H1 (cell line): ENCODE measurements around the gene POLR1F. TPM values are rescaled to one million over a fixed set of nuclear protein-coding genes. Genes with fewer than 3 reads are reported as not detected.

Source experiments
- CTCF ChIA-PET: fragments of 300-600 bp; sonication (Branson Sonifier 250); formaldehyde crosslinking; loops from one replicate; lab custom pipeline; 2021; ENCODE audit not compliant: partially characterized antibody; lab: Charles Lee
- POLR2A ChIA-PET: fragments of 300-600 bp; sonication (Branson Sonifier 250); formaldehyde crosslinking; loops from one replicate; lab custom pipeline; 2021; ENCODE audit warnings: inconsistent platforms; ENCODE audit not compliant: partially characterized antibody; lab: Charles Lee
- DNase-seq, 2 experiments: peaks; one replicate each; pipeline versions ENCODE4 v3.0.0 to v3.0.0-alpha.2; 2010 to 2022; ENCODE audit warnings: low spot score in 2 of 2, low read depth in 1 of 2, mixed read lengths in 1 of 2
- FAIRE-seq: peaks from 2 replicates; lab custom pipeline; 2011; peaks lifted over from hg19 to GRCh38; lab: Jason Lieb, UNC
- H2AFZ ChIP-seq: 2 replicates; pipeline ENCODE4 v1.8.1; 2012; ENCODE audit warnings: low read length, inconsistent platforms
- H2AK5ac ChIP-seq: 2 replicates; pipeline ENCODE4 v1.6.1; 2013; ENCODE audit warnings: low read depth, low read length
- H2BK120ac ChIP-seq: replicated peaks from 2 replicates; pipeline ENCODE3; 2013; ENCODE audit warnings: low read depth, low read length, inconsistent platforms
- H2BK12ac ChIP-seq: 2 replicates; pipeline ENCODE4 v1.6.1; 2013; ENCODE audit warnings: low read depth, low read length
- H2BK15ac ChIP-seq: 2 replicates; pipeline ENCODE4 v1.6.1; 2013; ENCODE audit warnings: low read length
- H2BK20ac ChIP-seq: 2 replicates; pipeline ENCODE4 v1.6.1; 2013; ENCODE audit warnings: low read length
- H2BK5ac ChIP-seq: 2 replicates; pipeline ENCODE4 v1.6.1; 2013; ENCODE audit warnings: low read depth, low read length
- H3K14ac ChIP-seq: 2 replicates; pipeline ENCODE4 v1.6.1; 2013; ENCODE audit warnings: inconsistent platforms; ENCODE audit not compliant: insufficient read length
- H3K18ac ChIP-seq: 2 replicates; pipeline ENCODE4 v1.6.1; 2013; ENCODE audit warnings: low read length; ENCODE audit errors: extremely low read depth
- H3K23ac ChIP-seq: 2 replicates; pipeline ENCODE4 v1.6.1; 2013; ENCODE audit warnings: inconsistent platforms; ENCODE audit not compliant: insufficient read length
- H3K23me2 ChIP-seq: 2 replicates; pipeline ENCODE4 v1.6.1; 2013; ENCODE audit warnings: low read depth, low read length
- H3K27ac ChIP-seq: 2 replicates; pipeline ENCODE4 v1.6.1; 2011; ENCODE audit warnings: low read depth, low read length, inconsistent platforms
- H3K27me3 ChIP-seq, 4 experiments: replicated peaks in 1 of 4; 1 replicate in 1 of 4; 2 replicates in 3 of 4; pipeline versions ENCODE4 v1.6.1 to v1.8.1; 2011 to 2013; ENCODE audit warnings: low read length in 3 of 4, mild to moderate bottlenecking in 3 of 4, inconsistent platforms in 2 of 4, mixed read lengths in 2 of 4, moderate library complexity in 1 of 4; ENCODE audit not compliant: control insufficient read depth in 3 of 4, insufficient read depth in 3 of 4; ENCODE audit errors: extremely low read depth in 1 of 4
- H3K36me3 ChIP-seq, 4 experiments: 2 replicates each; pipeline versions ENCODE4 v1.6.1 to v1.8.1; 2011 to 2013; ENCODE audit warnings: mild to moderate bottlenecking in 4 of 4, low read length in 3 of 4, moderate library complexity in 2 of 4, control low read depth in 1 of 4, inconsistent platforms in 1 of 4; ENCODE audit not compliant: insufficient read depth in 4 of 4, control insufficient read depth in 2 of 4
- H3K4ac ChIP-seq: replicated peaks from 2 replicates; pipeline ENCODE3; 2013; ENCODE audit warnings: low read length, low read depth, mixed read lengths, inconsistent platforms; ENCODE audit not compliant: insufficient read length
- H3K4me1 ChIP-seq, 4 experiments: replicated peaks in 1 of 4; 1 replicate in 1 of 4; 2 replicates in 3 of 4; pipeline versions ENCODE4 v1.6.1 to v1.8.1; 2011 to 2013; ENCODE audit warnings: low read length in 3 of 4, inconsistent platforms in 2 of 4, mixed read lengths in 1 of 4; ENCODE audit not compliant: insufficient read depth in 4 of 4, control insufficient read depth in 3 of 4
- H3K4me2 ChIP-seq, 2 experiments: 2 replicates each; pipeline versions ENCODE4 v1.6.1 to v1.8.1; 2011 to 2013; ENCODE audit warnings: low read depth in 2 of 2, low read length in 2 of 2, control low read depth in 1 of 2, inconsistent platforms in 1 of 2, mild to moderate bottlenecking in 1 of 2; ENCODE audit not compliant: insufficient read depth in 1 of 2
- H3K4me3 ChIP-seq, 4 experiments: fragments of 200-600, 300-600 bp in 1 of 4; sonication (generic), shearing (Covaris generic), sonication (Bioruptor Twin) in 1 of 4; 2 replicates each; pipeline versions ENCODE4 v1.5.1 to v1.8.1; 2011 to 2016; ENCODE audit warnings: low read length in 4 of 4, low read depth in 3 of 4, control low read depth in 2 of 4, inconsistent platforms in 2 of 4, mild to moderate bottlenecking in 2 of 4, mixed read lengths in 1 of 4, moderate library complexity in 1 of 4; ENCODE audit not compliant: insufficient read depth in 2 of 4; ENCODE audit errors: extremely low read depth in 1 of 4
- H3K56ac ChIP-seq: replicated peaks from 2 replicates; pipeline ENCODE3; 2013; ENCODE audit warnings: low read depth, mild to moderate bottlenecking, mixed read lengths, low read length, inconsistent platforms; ENCODE audit not compliant: insufficient read length
- H3K79me1 ChIP-seq: 2 replicates; pipeline ENCODE4 v1.6.1; 2013; ENCODE audit warnings: low read depth, low read length, control low read depth
- H3K79me2 ChIP-seq, 2 experiments: 2 replicates each; pipeline versions ENCODE4 v1.6.1 to v1.8.1; 2012 to 2013; ENCODE audit warnings: low read length in 2 of 2, mild to moderate bottlenecking in 2 of 2, inconsistent platforms in 1 of 2; ENCODE audit not compliant: insufficient read depth in 2 of 2, control insufficient read depth in 1 of 2
- H3K9ac ChIP-seq, 4 experiments: replicated peaks in 1 of 4; 1 replicate in 1 of 4; 2 replicates in 3 of 4; pipeline versions ENCODE4 v1.6.1 to v1.8.1; 2011 to 2013; ENCODE audit warnings: low read depth in 3 of 4, low read length in 3 of 4, control low read depth in 2 of 4, mild to moderate bottlenecking in 2 of 4, moderate library complexity in 2 of 4, inconsistent platforms in 1 of 4; ENCODE audit errors: extremely low read depth in 1 of 4
- H3K9me3 ChIP-seq, 2 experiments: 2 replicates each; pipeline versions ENCODE4 v1.6.1 to v1.8.1; 2012 to 2013; ENCODE audit warnings: mild to moderate bottlenecking in 2 of 2, moderate library complexity in 2 of 2, control low read depth in 1 of 2, inconsistent platforms in 1 of 2, low read depth in 1 of 2, low read length in 1 of 2, mixed read lengths in 1 of 2; ENCODE audit not compliant: insufficient read depth in 2 of 2
- H4K20me1 ChIP-seq, 2 experiments: replicated peaks in 1 of 2; 2 replicates each; pipeline versions ENCODE3 to v1.8.1; 2011 to 2013; ENCODE audit warnings: inconsistent platforms in 2 of 2, low read length in 2 of 2, mild to moderate bottlenecking in 1 of 2; ENCODE audit not compliant: insufficient read depth in 2 of 2, control insufficient read depth in 1 of 2
- H4K5ac ChIP-seq: 2 replicates; pipeline ENCODE4 v1.6.1; 2013; ENCODE audit warnings: low read length, low read depth, mixed read lengths, inconsistent platforms; ENCODE audit not compliant: insufficient read length
- H4K8ac ChIP-seq: 2 replicates; pipeline ENCODE4 v1.8.0; 2013; ENCODE audit warnings: mild to moderate bottlenecking, moderate library complexity, low read length, inconsistent platforms; ENCODE audit not compliant: insufficient read depth; ENCODE audit errors: extremely low read depth
- H4K91ac ChIP-seq: replicated peaks from 2 replicates; pipeline ENCODE3; 2013; ENCODE audit warnings: low read length, mixed read lengths, inconsistent platforms; ENCODE audit not compliant: insufficient read length
- CBX5 ChIP-seq: fragments of 300-800, 300-1000 bp; sonication (generic); IDR thresholded peaks from 2 replicates; pipeline ENCODE4 v1.7.1; 2016; ENCODE audit warnings: antibody characterized with exemption, low read length, low read depth
- CHD2 ChIP-seq: IDR thresholded peaks from 2 replicates; pipeline ENCODE4 v1.6.1; 2012; ENCODE audit warnings: low read length, improper control_type of control experiment
- CTBP2 ChIP-seq: IDR thresholded peaks from 2 replicates; pipeline ENCODE4 v1.7.0; 2011; ENCODE audit warnings: borderline replicate concordance, mild to moderate bottlenecking, moderate library complexity, mixed read lengths, low read length; ENCODE audit not compliant: insufficient read depth, insufficient read length
- EP300 ChIP-seq, 2 experiments: IDR thresholded peaks; 1 replicate in 1 of 2; 2 replicates in 1 of 2; pipeline ENCODE4 v1.6.1; 2011 to 2012; ENCODE audit warnings: low read depth in 2 of 2, low read length in 2 of 2, mild to moderate bottlenecking in 2 of 2, borderline replicate concordance in 1 of 2, inconsistent platforms in 1 of 2, moderate library complexity in 1 of 2
- HDAC6 ChIP-seq: IDR thresholded peaks from one replicate; pipeline ENCODE4 v1.7.1; 2012; ENCODE audit warnings: low read depth, mild to moderate bottlenecking, inconsistent platforms, low read length, moderate library complexity
- JUN ChIP-seq: IDR thresholded peaks from 2 replicates; pipeline ENCODE4 v1.6.1; 2011; ENCODE audit warnings: low read depth, mild to moderate bottlenecking, improper control_type of control experiment, low read length
- SAP30 ChIP-seq: fragments of 300-600 bp; sonication (generic); IDR thresholded peaks from 2 replicates; pipeline ENCODE4 v1.7.1; 2012; ENCODE audit warnings: low read length, moderate library complexity, mild to moderate bottlenecking, inconsistent platforms; ENCODE audit not compliant: insufficient read depth, insufficient replicate concordance
- SIX5 ChIP-seq: IDR thresholded peaks from 2 replicates; pipeline ENCODE4 v1.6.1; 2011; ENCODE audit warnings: mild to moderate bottlenecking, low read depth, low read length
- ZNF274 ChIP-seq: IDR thresholded peaks from 2 replicates; pipeline ENCODE4 v1.7.0; 2012; ENCODE audit warnings: low read length, borderline replicate concordance; ENCODE audit errors: extremely low read depth
- WGBS, 2 experiments: shearing (Covaris generic) in 1 of 2; methylation state at CpG; one replicate each; pipeline versions ENCODE4 v1.1.6 to v1.1.7; 2013 to 2015; ENCODE audit warnings: low lambda C conversion rate in 2 of 2, mixed read lengths in 2 of 2, inconsistent platforms in 1 of 2, low coverage in 1 of 2, missing lambda C conversion rate in 1 of 2; ENCODE audit not compliant: insufficient replicate concordance in 2 of 2, insufficient coverage in 1 of 2, insufficient read length in 1 of 2; ENCODE audit errors: extremely low coverage in 1 of 2, missing lambda C conversion rate in 1 of 2; 5-methylcytosine and 5-hydroxymethylcytosine counted together
- polyA plus RNA-seq, 7 experiments: library from polyadenylated mRNA; depleted of rRNA in 3 of 7; stranded (reverse) in 5 of 7; unstranded in 2 of 7; fragments of >200 nt in 5 of 7; fragments of 200-250 nt in 2 of 7; gene quantifications; 1 replicate in 5 of 7; 2 replicates in 1 of 7; 4 replicates in 1 of 7; pipeline versions ENCODE4 v1.2.1 to v1.2.3, GENCODE V29; 2011 to 2013; ENCODE audit warnings: missing spikeins in 2 of 7, mixed read lengths in 2 of 7
- total RNA-seq: library from RNA; stranded (reverse); fragmentation: NEBNext Ultra II Directional; extraction: Animal tissue kit (Norgen Biotek cat#: 25700); gene quantifications from 2 replicates; pipeline ENCODE4 v1.2.1, GENCODE V29; 2021
- TF ChIP-seq, protein P1 (sequence below): IDR thresholded peaks from 2 replicates; pipeline ENCODE4 v1.6.1; 2011; ENCODE audit warnings: low read depth, mild to moderate bottlenecking, low read length; ENCODE audit not compliant: insufficient read depth

Gene POLR1F
- total and polyA plus RNA-seq, 2 of the 8 experiments (the other 6 are each of a cell fraction or from before 2014, with no cell fraction given), result 11.2 to 24.6 TPM

DNA sequence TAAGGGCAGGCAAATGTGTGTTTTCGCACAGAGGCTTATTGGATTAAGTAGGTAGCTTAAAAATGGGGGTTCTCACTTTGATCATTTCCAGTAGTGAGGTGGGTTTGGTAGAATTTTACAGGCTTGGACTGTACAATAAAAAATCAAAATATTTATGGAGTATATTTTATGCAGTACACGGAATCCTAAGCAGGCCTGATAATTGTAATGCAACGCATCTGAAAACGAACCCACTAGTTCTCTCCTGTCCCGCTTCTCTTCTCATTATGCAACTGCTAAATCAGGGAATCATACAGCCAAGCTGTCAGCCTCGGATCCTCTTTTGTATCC is 377 bp upstream of the POLR1F start:
- no peak overlapping the region for H2BK15ac ChIP-seq
- H3K4ac ChIP-seq, result no peak overlapping the region
- H3K79me1 ChIP-seq, result no peaks in the 10 kb centered on the region
- H4K91ac ChIP-seq, result no peak overlapping the region
- H2AFZ ChIP-seq, result peak overlapping the region; percentile 98
- peak overlapping the region in 1 of 2 experiments; percentile 15; a peak in 2 of 4 replicates for H3K4me2 ChIP-seq
- H3K9ac ChIP-seq, result no peak overlapping the region
- H2BK20ac ChIP-seq, result no peak overlapping the region
- no peak for FAIRE-seq
- H3K23me2 ChIP-seq, result no peaks in the 10 kb centered on the region
- H3K27ac ChIP-seq, result no peak overlapping the region
- H2AK5ac ChIP-seq, result no peak overlapping the region
- no peak for DNase-seq
- H3K79me2 ChIP-seq, result peaks cover 10 to 44% of the 10 kb centered on the region in 2 experiments
- peak overlapping the region in 1 of 4 experiments; percentile 98; a peak in 2 of 8 replicates for H3K4me3 ChIP-seq
- H3K27me3 ChIP-seq, result no peaks in the 10 kb centered on the region
- H4K20me1 ChIP-seq, result no peaks in the 10 kb centered on the region
- no peak overlapping the region for H3K23ac ChIP-seq
- H4K5ac ChIP-seq, result no peak overlapping the region
- H3K14ac ChIP-seq, result no peak overlapping the region
- no peak overlapping the region for H4K8ac ChIP-seq
- H3K56ac ChIP-seq, result no peak overlapping the region
- H2BK12ac ChIP-seq, result no peak overlapping the region
- WGBS, 2 experiments, result 70% methylated on average over 6 of the region's 6 CpGs; no CpG with 5 or more reads in 1 of the 2 experiments
- peaks cover 0 to 3% (median 1%) of the 10 kb centered on the region in 4 experiments; a peak in 2 of 7 replicates for H3K4me1 ChIP-seq
- H3K36me3 ChIP-seq, result no peaks in the 10 kb centered on the region; a peak in 1 of 8 replicates
- POLR2A ChIA-PET, result interaction anchor here (0.6 to 1.6 kb wide), 11 partner anchors 9 to 735 kb away, joined by 3 to 9 read pairs (median 3); partner anchors contain the start of gene ITGB8
- H3K18ac ChIP-seq, result no peak overlapping the region
- CTCF ChIA-PET, result interaction anchor here (0.6 to 2.7 kb wide), 31 partner anchors 8 to 895 kb away, joined by 3 to 32 read pairs (median 4); partner anchors contain the start of gene ITGB8
- H2BK5ac ChIP-seq, result no peak overlapping the region; the same call in 1 of the 2 replicates
- no peak overlapping the region for H2BK120ac ChIP-seq
- no peaks in the 10 kb centered on the region for H3K9me3 ChIP-seq
- TF ChIP-seq EP300 (IDR thresholded peaks at IDR 0.05; ENCODE audit: borderline replicate concordance in 1 of 2, low read depth in 2 of 2, low read length in 2 of 2) (no peak), SAP30 (no peak), CTBP2 (no peak), CBX5 (no peak), SIX5 (no peak), JUN (no peak), HDAC6 (no peak), CHD2 (no peak), ZNF274 (no peak)
- TF ChIP-seq, protein P1, sequence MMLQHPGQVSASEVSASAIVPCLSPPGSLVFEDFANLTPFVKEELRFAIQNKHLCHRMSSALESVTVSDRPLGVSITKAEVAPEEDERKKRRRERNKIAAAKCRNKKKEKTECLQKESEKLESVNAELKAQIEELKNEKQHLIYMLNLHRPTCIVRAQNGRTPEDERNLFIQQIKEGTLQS, result no peak
